OCI-LY7 (cell line): ENCODE data around the gene BNIP1. TPM values are rescaled to one million over a fixed set of nuclear protein-coding genes. Genes with fewer than 3 reads are reported as not detected.

Experiments used
- BruUV-seq: library from RNA; stranded (reverse); fragments of 400-500 nt; replicated peaks from 2 replicates; lab custom pipeline; 2021; lab: Mats Ljungman, UMichigan
- CTCF ChIA-PET: fragments of 300-600 bp; sonication (Branson Sonifier 250); formaldehyde crosslinking; loops from one replicate; lab custom pipeline; 2022; ENCODE audit warnings: antibody characterized with exemption; ENCODE audit not compliant: unreplicated experiment; lab: Charles Lee
- POLR2A ChIA-PET: fragments of 300-600 bp; sonication (Branson Sonifier 250); formaldehyde crosslinking; loops from one replicate; lab custom pipeline; 2022; ENCODE audit warnings: antibody characterized with exemption; lab: Charles Lee
- DNase-seq: peaks from one replicate; pipeline ENCODE4 v3.0.0-alpha.2; 2015; ENCODE audit warnings: low spot score
- H2AFZ ChIP-seq: fragments of 200-600 bp; sonication (generic), shearing (Covaris generic); 2 replicates; pipeline ENCODE4 v1.6.1; 2014; ENCODE audit warnings: mild to moderate bottlenecking, antibody characterized with exemption, low read length, moderate library complexity
- H3K27ac ChIP-seq: fragments of 200-600 bp; sonication (generic); 2 replicates; pipeline ENCODE4 v1.5.1; 2014; ENCODE audit warnings: mixed run types, low read depth, mild to moderate bottlenecking, moderate library complexity, low read length, inconsistent platforms; ENCODE audit not compliant: poor library complexity, severe bottlenecking
- H3K36me3 ChIP-seq: fragments of 200-600 bp; sonication (generic); 2 replicates; pipeline ENCODE4 v1.6.1; 2014; ENCODE audit warnings: mild to moderate bottlenecking, antibody characterized with exemption, low read length, moderate library complexity, mixed read lengths; ENCODE audit not compliant: insufficient read depth
- H3K4me1 ChIP-seq: fragments of 200-600 bp; sonication (generic); 2 replicates; pipeline ENCODE4 v1.5.1; 2014; ENCODE audit warnings: mild to moderate bottlenecking, low read length; ENCODE audit not compliant: insufficient read depth, poor library complexity, severe bottlenecking
- H3K4me2 ChIP-seq: fragments of 200-600 bp; sonication (generic); 2 replicates; pipeline ENCODE4 v1.6.1; 2014; ENCODE audit warnings: mild to moderate bottlenecking, low read length
- H3K4me3 ChIP-seq: fragments of 200-600 bp; sonication (generic); 2 replicates; pipeline ENCODE4 v1.5.1; 2014; ENCODE audit warnings: mild to moderate bottlenecking, low read depth, low read length; ENCODE audit not compliant: poor library complexity, severe bottlenecking
- H3K79me2 ChIP-seq: fragments of 200-600 bp; sonication (generic); 2 replicates; pipeline ENCODE4 v1.6.1; 2016; ENCODE audit warnings: low read depth, mild to moderate bottlenecking, low read length, moderate library complexity, mixed read lengths; ENCODE audit not compliant: insufficient read depth
- H3K9me2 ChIP-seq: fragments of 200-600 bp; sonication (generic); 2 replicates; pipeline ENCODE4 v1.6.1; 2016; ENCODE audit warnings: mild to moderate bottlenecking, low read length, mixed read lengths; ENCODE audit not compliant: insufficient read depth
- H3K9me3 ChIP-seq: fragments of 200-600 bp; sonication (generic); 2 replicates; pipeline ENCODE4 v1.6.1; 2014; ENCODE audit warnings: mild to moderate bottlenecking, mixed run types, low read length, mixed read lengths
- H4K20me1 ChIP-seq: fragments of 200-600 bp; sonication (generic); 2 replicates; pipeline ENCODE4 v1.6.1; 2014; ENCODE audit warnings: mild to moderate bottlenecking, antibody characterized with exemption, low read length, moderate library complexity, mixed read lengths; ENCODE audit not compliant: insufficient read depth
- EZH2phosphoT487 ChIP-seq: fragments of 200-600 bp; sonication (generic); IDR thresholded peaks from 2 replicates; pipeline ENCODE4 v1.6.1; 2018; ENCODE audit warnings: low read depth, borderline replicate concordance, mild to moderate bottlenecking, mixed run types, antibody characterized with exemption, low read length, moderate library complexity, mixed read lengths
- intact Hi-C: fragments of 100-400 bp; cut with micrococcal nuclease; formaldehyde crosslinking; loops from one replicate; pipeline ENCODE4 v1.10.0; 2022; ENCODE audit not compliant: unreplicated experiment
- total RNA-seq, 2 experiments: library from RNA; depleted of rRNA in 1 of 2; stranded (reverse); fragments of >200 nt in 1 of 2; shearing (Covaris generic) in 1 of 2; gene quantifications; 2 replicates each; pipeline ENCODE4 v1.2.3, GENCODE V29; 2014 to 2022
- TF ChIP-seq, protein P1 (sequence below): fragments of 200-600 bp; sonication (generic); conservative IDR thresholded peaks from 2 replicates; pipeline ENCODE4 v1.5.1; 2014; ENCODE audit warnings: mild to moderate bottlenecking, antibody characterized with exemption, low read length, moderate library complexity, mixed read lengths

The BNIP1 gene
- total RNA-seq, 2 experiments from 2014 or later = 16.8 to 23.1 TPM

- ChIA-PET POLR2A (interaction anchor here (0.6 to 1.0 kb wide), 2 partner anchors 11 to 190 kb away, joined by 3 to 4 read pairs; no protein-coding TSS in a partner anchor), CTCF (interaction anchor here (0.6 kb wide), 1 partner anchor 160 kb away, joined by 3 read pairs; no protein-coding TSS in a partner anchor)
- no TSS peak for BruUV-seq
- Histone ChIP-seq H3K79me2 (no peaks in the 10 kb centered on the region), H2AFZ (no peak overlapping the region), H3K4me1 (no peaks in the 10 kb centered on the region), H3K4me3 (no peak overlapping the region), H3K4me2 (no peak overlapping the region), H4K20me1 (no peaks in the 10 kb centered on the region), H3K9me3 (no peaks in the 10 kb centered on the region), H3K36me3 (peaks cover 32% of the 10 kb centered on the region), H3K9me2 (no peaks in the 10 kb centered on the region), H3K27ac (no peak overlapping the region)
- intact Hi-C loops = no loop called here
- no peak for DNase-seq
- no peak for TF ChIP-seq EZH2phosphoT487
- TF ChIP-seq, protein P1, sequence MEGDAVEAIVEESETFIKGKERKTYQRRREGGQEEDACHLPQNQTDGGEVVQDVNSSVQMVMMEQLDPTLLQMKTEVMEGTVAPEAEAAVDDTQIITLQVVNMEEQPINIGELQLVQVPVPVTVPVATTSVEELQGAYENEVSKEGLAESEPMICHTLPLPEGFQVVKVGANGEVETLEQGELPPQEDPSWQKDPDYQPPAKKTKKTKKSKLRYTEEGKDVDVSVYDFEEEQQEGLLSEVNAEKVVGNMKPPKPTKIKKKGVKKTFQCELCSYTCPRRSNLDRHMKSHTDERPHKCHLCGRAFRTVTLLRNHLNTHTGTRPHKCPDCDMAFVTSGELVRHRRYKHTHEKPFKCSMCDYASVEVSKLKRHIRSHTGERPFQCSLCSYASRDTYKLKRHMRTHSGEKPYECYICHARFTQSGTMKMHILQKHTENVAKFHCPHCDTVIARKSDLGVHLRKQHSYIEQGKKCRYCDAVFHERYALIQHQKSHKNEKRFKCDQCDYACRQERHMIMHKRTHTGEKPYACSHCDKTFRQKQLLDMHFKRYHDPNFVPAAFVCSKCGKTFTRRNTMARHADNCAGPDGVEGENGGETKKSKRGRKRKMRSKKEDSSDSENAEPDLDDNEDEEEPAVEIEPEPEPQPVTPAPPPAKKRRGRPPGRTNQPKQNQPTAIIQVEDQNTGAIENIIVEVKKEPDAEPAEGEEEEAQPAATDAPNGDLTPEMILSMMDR = no peak
Observed at GRCh38 chr5:173161148-173161547, 16.8 kb downstream of the BNIP1 start.

- Histone ChIP-seq H3K79me2 (no peaks in the 10 kb centered on the region), H4K20me1 (no peaks in the 10 kb centered on the region), H3K4me2 (no peak overlapping the region), H3K27ac (no peak overlapping the region), H3K4me1 (no peaks in the 10 kb centered on the region), H2AFZ (no peak overlapping the region), H3K36me3 (peaks cover 30% of the 10 kb centered on the region), H3K4me3 (no peak overlapping the region), H3K9me2 (no peaks in the 10 kb centered on the region), H3K9me3 (no peaks in the 10 kb centered on the region)
- intact Hi-C loops = no loop called here
- TF ChIP-seq EZH2phosphoT487 = no peak
- TF ChIP-seq, protein P1 = no peak
- no peak for DNase-seq
- no TSS peak for BruUV-seq
- CTCF ChIA-PET = no interaction called here
- POLR2A ChIA-PET = interaction anchor here (0.6 kb wide), 1 partner anchor 193 kb away, joined by 3 read pairs; no protein-coding TSS in a partner anchor
Observed at GRCh38 chr5:173163219-173163618, 18.9 kb downstream of the BNIP1 start.

- TF ChIP-seq EZH2phosphoT487 = no peak
- TF ChIP-seq, protein P1 = no peak
- no peak for DNase-seq
- no peaks in the 10 kb centered on the region for H3K4me1 ChIP-seq
- CTCF ChIA-PET = no interaction called here
- no peak overlapping the region for H3K4me3 ChIP-seq
- H3K79me2 ChIP-seq = no peaks in the 10 kb centered on the region
- H4K20me1 ChIP-seq = no peaks in the 10 kb centered on the region
- no peaks in the 10 kb centered on the region for H3K9me3 ChIP-seq
- BruUV-seq = no TSS peak
- H3K36me3 ChIP-seq = peaks cover 29% of the 10 kb centered on the region
- POLR2A ChIA-PET = no interaction called here
- no peak overlapping the region for H2AFZ ChIP-seq
- no peaks in the 10 kb centered on the region for H3K9me2 ChIP-seq
- intact Hi-C loops = no loop called here
- no peak overlapping the region for H3K4me2 ChIP-seq
- no peak overlapping the region for H3K27ac ChIP-seq
Observed at GRCh38 chr5:173165177-173166016, 21.1 kb downstream of the BNIP1 start.
